ENCODE results near the gene RPS26.

DNA sequence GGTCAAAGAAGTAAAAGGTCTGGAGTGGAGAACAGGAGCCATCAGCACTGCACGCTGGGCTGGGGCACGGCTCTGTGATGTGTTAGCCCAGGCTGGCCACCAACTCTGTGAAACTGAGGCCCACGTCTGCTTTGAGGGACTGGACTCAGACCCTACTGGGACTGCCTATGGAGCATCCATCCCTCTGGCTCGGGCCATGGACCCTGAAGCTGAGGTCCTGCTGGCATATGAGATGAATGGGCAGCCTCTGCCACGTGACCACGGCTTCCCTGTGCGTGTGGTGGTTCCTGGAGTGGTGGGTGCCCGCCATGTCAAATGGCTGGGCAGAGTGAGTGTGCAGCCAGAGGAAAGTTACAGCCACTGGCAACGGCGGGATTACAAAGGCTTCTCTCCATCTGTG is 37.5 kb upstream of the RPS26 start:
- TF ChIP-seq, protein P1, sequence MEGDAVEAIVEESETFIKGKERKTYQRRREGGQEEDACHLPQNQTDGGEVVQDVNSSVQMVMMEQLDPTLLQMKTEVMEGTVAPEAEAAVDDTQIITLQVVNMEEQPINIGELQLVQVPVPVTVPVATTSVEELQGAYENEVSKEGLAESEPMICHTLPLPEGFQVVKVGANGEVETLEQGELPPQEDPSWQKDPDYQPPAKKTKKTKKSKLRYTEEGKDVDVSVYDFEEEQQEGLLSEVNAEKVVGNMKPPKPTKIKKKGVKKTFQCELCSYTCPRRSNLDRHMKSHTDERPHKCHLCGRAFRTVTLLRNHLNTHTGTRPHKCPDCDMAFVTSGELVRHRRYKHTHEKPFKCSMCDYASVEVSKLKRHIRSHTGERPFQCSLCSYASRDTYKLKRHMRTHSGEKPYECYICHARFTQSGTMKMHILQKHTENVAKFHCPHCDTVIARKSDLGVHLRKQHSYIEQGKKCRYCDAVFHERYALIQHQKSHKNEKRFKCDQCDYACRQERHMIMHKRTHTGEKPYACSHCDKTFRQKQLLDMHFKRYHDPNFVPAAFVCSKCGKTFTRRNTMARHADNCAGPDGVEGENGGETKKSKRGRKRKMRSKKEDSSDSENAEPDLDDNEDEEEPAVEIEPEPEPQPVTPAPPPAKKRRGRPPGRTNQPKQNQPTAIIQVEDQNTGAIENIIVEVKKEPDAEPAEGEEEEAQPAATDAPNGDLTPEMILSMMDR (IDR thresholded peaks at IDR 0.05): no peak
- TF ChIP-seq POLR2A (IDR thresholded peaks at IDR 0.05) (no peak), POLR2AphosphoS5 (IDR thresholded peaks at IDR 0.05) (no peak), EP300 (IDR thresholded peaks at IDR 0.05) (no peak)
